PFSK-1 (cell line): ENCODE results near the gene RPLP2.

Experiments
- POLR2AphosphoS5 ChIP-seq: IDR thresholded peaks from 2 replicates; pipeline ENCODE4 v1.6.1; 2012; ENCODE audit warnings: low read depth, mild to moderate bottlenecking, control low read depth, low read length, moderate library complexity
- REST ChIP-seq, 2 experiments: IDR thresholded peaks; 2 replicates each; pipeline versions ENCODE4 v1.6.1 to v1.8.0; 2011 to 2012; ENCODE audit warnings: low read depth in 2 of 2, low read length in 2 of 2, control low read depth in 1 of 2, inconsistent platforms in 1 of 2, mild to moderate bottlenecking in 1 of 2, moderate library complexity in 1 of 2; ENCODE audit not compliant: insufficient read depth in 1 of 2
- SIN3A ChIP-seq: IDR thresholded peaks from 2 replicates; pipeline ENCODE4 v1.6.1; 2012; ENCODE audit warnings: mild to moderate bottlenecking, low read length, moderate library complexity, borderline replicate concordance; ENCODE audit not compliant: insufficient read depth

- TF ChIP-seq SIN3A (no peak), POLR2AphosphoS5 (no peak), REST (IDR thresholded peaks at IDR 0.05; ENCODE audit: insufficient read depth in 1 of 2, low read depth in 2 of 2, low read length in 2 of 2) (no peak)
Measured at GRCh38 chr11:844693-845644, 35.2 kb downstream of the RPLP2 start.
